Neural crest cell (in vitro differentiated cells): ENCODE data around the gene FOXM1. TPM values are rescaled to one million over a fixed set of nuclear protein-coding genes. Genes with fewer than 3 reads are reported as not detected.
A peak's percentile ranks its signal among the peaks of the same experiment; 100 is the strongest.

ENCODE experiments used
- DNase-seq: peaks from one replicate; pipeline ENCODE4 v3.0.0; 2021; ENCODE audit warnings: low read depth, mixed read lengths, low spot score
- H3K27ac Mint-ChIP-seq: one replicate; pipeline ENCODE4 v1.8.0; 2021; ENCODE audit warnings: mild to moderate bottlenecking, mixed read lengths; ENCODE audit not compliant: unreplicated experiment
- H3K27me3 Mint-ChIP-seq: 2 replicates; pipeline ENCODE4 v1.8.0; 2021; ENCODE audit warnings: low read depth, mild to moderate bottlenecking, mixed read lengths
- H3K36me3 Mint-ChIP-seq: 2 replicates; pipeline ENCODE4 v1.8.0; 2021; ENCODE audit warnings: low read depth, mild to moderate bottlenecking, mixed read lengths
- H3K4me1 Mint-ChIP-seq: 2 replicates; pipeline ENCODE4 v1.8.0; 2021; ENCODE audit warnings: mixed read lengths
- H3K4me3 Mint-ChIP-seq: one replicate; pipeline ENCODE4 v1.8.0; 2021; ENCODE audit warnings: mild to moderate bottlenecking, mixed read lengths
- H3K9me3 Mint-ChIP-seq: 2 replicates; pipeline ENCODE4 v1.8.0; 2021; ENCODE audit warnings: mixed read lengths
- CTCF ChIP-seq: fragments of 200-600 bp; sonication (generic); conservative IDR thresholded peaks from 2 replicates; pipeline ENCODE4 v1.5.0; 2021; ENCODE audit warnings: antibody characterized with exemption, mild to moderate bottlenecking
- total RNA-seq: library from RNA; stranded (reverse); gene quantifications from 2 replicates; pipeline ENCODE4 v1.2.1, GENCODE V29; 2021

FOXM1 gene
- total RNA-seq, 1 donor from 2014 or later: 147 TPM

DNA sequence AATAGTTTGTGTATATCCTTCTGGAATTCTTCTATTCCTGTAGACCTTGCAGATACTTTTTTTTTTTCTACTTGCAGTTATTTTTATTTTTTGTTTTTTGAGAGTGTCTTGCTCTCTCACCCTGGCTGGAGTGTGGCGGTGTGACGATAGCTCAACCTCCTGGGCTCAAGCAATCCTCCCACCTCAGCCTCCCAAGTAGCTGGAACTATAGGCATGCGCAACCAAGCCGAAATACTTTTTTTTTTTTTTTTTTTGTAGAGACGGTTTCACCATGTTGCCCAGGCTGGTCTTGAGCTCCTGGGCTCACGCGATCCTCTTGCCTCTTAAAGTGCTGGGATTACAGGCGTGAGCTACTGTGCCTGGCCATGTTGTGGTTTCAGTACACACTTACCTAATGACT is 23.7 kb upstream of the FOXM1 start:
- Mint-ChIP-seq H3K36me3 (no peaks in the 10 kb centered on the region), H3K27ac (no peak overlapping the region), H3K9me3 (no peaks in the 10 kb centered on the region), H3K27me3 (no peaks in the 10 kb centered on the region), H3K4me1 (peaks cover 13% of the 10 kb centered on the region), H3K4me3 (no peak overlapping the region)
- no peak for TF ChIP-seq CTCF
- no peak for DNase-seq

DNA sequence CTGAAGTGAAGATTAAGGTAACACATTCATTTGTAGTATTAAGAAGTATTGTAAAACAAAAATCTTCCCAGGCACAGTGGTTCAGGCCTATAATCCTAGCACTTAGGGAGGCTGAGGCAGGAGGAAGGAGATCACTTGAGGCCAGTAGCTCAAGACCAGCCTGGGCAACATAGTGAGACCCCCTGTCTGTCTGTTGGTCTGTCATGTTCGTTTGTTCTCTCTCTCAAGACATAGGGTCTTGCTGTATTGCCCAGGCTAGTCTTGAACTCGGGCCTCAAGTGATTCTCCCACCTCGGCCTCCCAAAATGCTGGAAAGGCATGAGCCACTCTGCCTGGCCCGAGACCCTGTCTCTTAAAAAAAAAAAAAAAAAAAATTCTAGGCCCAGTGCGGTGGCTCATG is 20.4 kb upstream of the FOXM1 start:
- no peaks in the 10 kb centered on the region for H3K36me3 Mint-ChIP-seq
- H3K4me1 Mint-ChIP-seq: peaks cover 26% of the 10 kb centered on the region
- DNase-seq: no peak
- H3K27ac Mint-ChIP-seq: no peak overlapping the region
- H3K9me3 Mint-ChIP-seq: no peaks in the 10 kb centered on the region
- TF ChIP-seq CTCF: no peak
- no peak overlapping the region for H3K4me3 Mint-ChIP-seq
- no peaks in the 10 kb centered on the region for H3K27me3 Mint-ChIP-seq

GRCh38 chr12:2895511-2895910 is 18.5 kb upstream of the FOXM1 start:
- no peak for DNase-seq
- no peak for TF ChIP-seq CTCF
- no peak overlapping the region for H3K27ac Mint-ChIP-seq
- H3K27me3 Mint-ChIP-seq: no peaks in the 10 kb centered on the region
- peaks cover 41% of the 10 kb centered on the region for H3K4me1 Mint-ChIP-seq
- peak overlapping the region; percentile 73 for H3K4me3 Mint-ChIP-seq
- H3K36me3 Mint-ChIP-seq: no peaks in the 10 kb centered on the region
- no peaks in the 10 kb centered on the region for H3K9me3 Mint-ChIP-seq

GRCh38 chr12:2895051-2895451 is 18.1 kb upstream of the FOXM1 start:
- Mint-ChIP-seq H3K36me3 (no peaks in the 10 kb centered on the region), H3K4me1 (peaks cover 43% of the 10 kb centered on the region), H3K27ac (no peak overlapping the region), H3K4me3 (peak overlapping the region; percentile 73), H3K9me3 (no peaks in the 10 kb centered on the region), H3K27me3 (no peaks in the 10 kb centered on the region)
- no peak for TF ChIP-seq CTCF
- DNase-seq: no peak

DNA sequence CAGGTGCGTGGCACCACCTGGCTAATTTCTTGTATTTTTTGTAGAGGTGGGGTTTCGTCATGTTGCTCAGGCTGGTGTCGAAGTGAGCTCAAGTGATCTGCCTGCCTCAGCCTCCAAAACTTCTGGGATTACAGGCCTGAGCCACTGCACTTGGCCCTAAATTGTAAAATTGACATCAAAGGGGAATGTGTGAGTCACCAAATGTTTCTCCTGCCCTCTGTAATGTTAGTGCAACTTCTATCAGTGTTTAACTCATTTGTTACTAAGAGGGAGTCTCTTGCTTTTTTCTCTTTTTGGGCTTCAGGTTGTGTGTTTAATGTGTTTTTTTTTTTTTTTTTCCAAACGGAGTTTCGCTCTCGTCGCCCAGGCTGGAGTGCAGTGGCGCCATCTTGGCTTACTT is 16.0 kb upstream of the FOXM1 start:
- no peaks in the 10 kb centered on the region for H3K9me3 Mint-ChIP-seq
- H3K4me1 Mint-ChIP-seq: peaks cover 56% of the 10 kb centered on the region
- peaks cover 8% of the 10 kb centered on the region for H3K36me3 Mint-ChIP-seq
- no peak for DNase-seq
- no peaks in the 10 kb centered on the region for H3K27me3 Mint-ChIP-seq
- no peak for TF ChIP-seq CTCF
- peak overlapping the region; percentile 57 for H3K27ac Mint-ChIP-seq
- peak overlapping the region; percentile 81 for H3K4me3 Mint-ChIP-seq

DNA sequence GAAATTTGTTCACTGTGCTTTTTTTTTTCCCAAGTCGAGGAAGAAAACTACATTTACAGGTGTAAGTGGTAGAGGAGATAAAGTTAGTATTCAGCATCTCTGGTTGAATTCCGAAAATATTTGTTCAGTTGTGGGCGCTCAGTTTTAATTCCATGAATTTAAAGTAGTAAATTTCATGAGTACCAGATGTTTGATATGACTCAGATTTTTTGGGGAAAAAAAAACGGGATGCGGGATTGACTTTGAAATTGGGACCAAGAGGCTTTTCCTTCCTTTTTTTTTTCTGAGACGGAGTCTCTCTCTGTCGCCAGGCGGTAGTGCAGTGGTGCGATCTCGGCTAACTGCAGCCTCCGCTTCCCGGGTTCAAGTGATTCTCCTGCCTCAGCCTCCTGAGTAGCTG is 15.3 kb upstream of the FOXM1 start:
- Mint-ChIP-seq H3K4me1 (peaks cover 56% of the 10 kb centered on the region), H3K4me3 (peak overlapping the region; percentile 94), H3K9me3 (no peaks in the 10 kb centered on the region), H3K27ac (no peak overlapping the region), H3K36me3 (peaks cover 11% of the 10 kb centered on the region), H3K27me3 (no peaks in the 10 kb centered on the region)
- no peak for DNase-seq
- no peak for TF ChIP-seq CTCF
